Breast epithelium (tissue), 3 donors: ENCODE results near the gene AGRP.

Source experiments
- POLR2A ChIP-seq: fragments of 450-650 bp; IDR thresholded peaks from one replicate; pipeline ENCODE4 v1.6.1; 2016; ENCODE audit warnings: antibody characterized with exemption, mild to moderate bottlenecking, moderate library complexity
- TF ChIP-seq, protein P1 (sequence below), 3 donors: fragments of 450-650 bp; IDR thresholded peaks; one replicate each; pipeline ENCODE4 v1.5.1; 2016 to 2017; ENCODE audit warnings: antibody characterized with exemption in 3 of 3, mild to moderate bottlenecking in 3 of 3, moderate library complexity in 3 of 3

DNA sequence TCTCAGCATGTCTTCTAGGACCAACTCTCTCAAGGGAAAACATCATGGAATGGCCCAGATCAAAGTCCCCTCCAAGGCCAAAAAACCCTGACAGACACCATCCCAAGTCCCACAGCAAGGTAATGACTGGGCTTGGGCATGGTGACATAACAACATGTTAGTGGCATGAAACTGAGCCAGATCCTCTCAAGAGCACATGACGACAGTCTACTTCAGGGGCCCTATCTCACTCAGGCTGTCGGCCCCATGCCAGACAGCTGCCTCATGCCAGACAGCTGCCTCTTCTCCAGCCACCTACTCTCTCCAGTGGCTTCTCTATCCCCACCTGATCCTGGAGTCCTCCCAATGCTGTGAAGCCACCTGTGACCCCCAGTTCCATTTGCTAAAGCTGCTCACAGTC, 34.0 kb downstream of the AGRP start:
- TF ChIP-seq, protein P1, sequence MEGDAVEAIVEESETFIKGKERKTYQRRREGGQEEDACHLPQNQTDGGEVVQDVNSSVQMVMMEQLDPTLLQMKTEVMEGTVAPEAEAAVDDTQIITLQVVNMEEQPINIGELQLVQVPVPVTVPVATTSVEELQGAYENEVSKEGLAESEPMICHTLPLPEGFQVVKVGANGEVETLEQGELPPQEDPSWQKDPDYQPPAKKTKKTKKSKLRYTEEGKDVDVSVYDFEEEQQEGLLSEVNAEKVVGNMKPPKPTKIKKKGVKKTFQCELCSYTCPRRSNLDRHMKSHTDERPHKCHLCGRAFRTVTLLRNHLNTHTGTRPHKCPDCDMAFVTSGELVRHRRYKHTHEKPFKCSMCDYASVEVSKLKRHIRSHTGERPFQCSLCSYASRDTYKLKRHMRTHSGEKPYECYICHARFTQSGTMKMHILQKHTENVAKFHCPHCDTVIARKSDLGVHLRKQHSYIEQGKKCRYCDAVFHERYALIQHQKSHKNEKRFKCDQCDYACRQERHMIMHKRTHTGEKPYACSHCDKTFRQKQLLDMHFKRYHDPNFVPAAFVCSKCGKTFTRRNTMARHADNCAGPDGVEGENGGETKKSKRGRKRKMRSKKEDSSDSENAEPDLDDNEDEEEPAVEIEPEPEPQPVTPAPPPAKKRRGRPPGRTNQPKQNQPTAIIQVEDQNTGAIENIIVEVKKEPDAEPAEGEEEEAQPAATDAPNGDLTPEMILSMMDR (IDR thresholded peaks at IDR 0.05), result no peak
- TF ChIP-seq POLR2A, result no peak
